SIG-M5 treated with dmso at 0.1 percent for 504 hours (cell line): ENCODE measurements around the gene HSD17B13.
A peak's percentile ranks its signal among the peaks of the same experiment; 100 is the strongest.
"Not testable (repeated sequence)": the region's sequence is repeated elsewhere in the genome, so short reads cannot be mapped to it uniquely, and the experiment has no call there.

Experiments used
- DNase-seq: peaks from one replicate; lab custom pipeline; 2025; ENCODE audit not compliant: unreplicated experiment; lab: John Stamatoyannopoulos, UW

HSD17B13 gene, protein sequence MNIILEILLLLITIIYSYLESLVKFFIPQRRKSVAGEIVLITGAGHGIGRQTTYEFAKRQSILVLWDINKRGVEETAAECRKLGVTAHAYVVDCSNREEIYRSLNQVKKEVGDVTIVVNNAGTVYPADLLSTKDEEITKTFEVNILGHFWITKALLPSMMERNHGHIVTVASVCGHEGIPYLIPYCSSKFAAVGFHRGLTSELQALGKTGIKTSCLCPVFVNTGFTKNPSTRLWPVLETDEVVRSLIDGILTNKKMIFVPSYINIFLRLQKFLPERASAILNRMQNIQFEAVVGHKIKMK

DNA sequence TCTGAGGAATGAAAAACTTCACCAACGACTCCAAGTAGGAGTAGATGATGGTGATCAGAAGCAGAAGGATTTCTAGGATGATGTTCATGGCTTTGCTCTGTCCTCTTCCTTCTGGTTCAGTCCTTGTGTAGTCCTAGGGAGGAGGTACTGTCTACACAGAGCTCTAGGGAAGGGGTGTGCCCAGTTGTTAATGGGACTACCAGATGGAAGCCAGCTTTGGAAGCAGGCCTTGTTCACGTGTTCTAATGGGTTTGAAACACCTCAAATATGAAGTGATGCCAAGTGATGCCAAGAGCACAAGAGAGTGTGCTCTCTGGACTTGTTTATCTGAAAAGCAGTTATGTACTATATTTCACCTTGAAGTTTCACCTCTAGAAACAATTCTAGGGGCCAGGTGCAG, at the start of gene HSD17B13:
TSS of gene HSD17B13 (minus strand) at position 129 of the 400 bp plus-strand sequence. CDS start at position 88, 41 bp downstream.
- DNase-seq: no peak

DNA sequence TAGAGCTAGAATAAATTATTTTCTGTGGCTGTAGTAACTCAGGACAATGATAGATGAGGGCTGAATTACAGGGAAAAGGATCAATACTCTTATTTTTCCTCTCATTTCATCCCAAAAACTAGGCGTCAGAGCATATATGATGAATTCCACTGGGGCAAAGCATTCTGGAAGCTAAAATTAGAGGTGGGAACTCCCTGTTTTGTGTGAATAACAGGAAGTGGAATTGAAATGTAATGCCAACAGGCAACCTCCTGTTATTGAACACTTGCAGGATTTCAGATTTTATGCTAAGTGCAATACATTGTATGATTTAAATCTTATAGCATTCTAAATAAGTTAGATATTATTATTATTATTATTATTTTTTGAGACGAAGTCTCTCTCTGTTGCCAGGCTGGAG, 47.4 kb upstream of the HSD17B13 start:
- DNase-seq: no peak

DNA sequence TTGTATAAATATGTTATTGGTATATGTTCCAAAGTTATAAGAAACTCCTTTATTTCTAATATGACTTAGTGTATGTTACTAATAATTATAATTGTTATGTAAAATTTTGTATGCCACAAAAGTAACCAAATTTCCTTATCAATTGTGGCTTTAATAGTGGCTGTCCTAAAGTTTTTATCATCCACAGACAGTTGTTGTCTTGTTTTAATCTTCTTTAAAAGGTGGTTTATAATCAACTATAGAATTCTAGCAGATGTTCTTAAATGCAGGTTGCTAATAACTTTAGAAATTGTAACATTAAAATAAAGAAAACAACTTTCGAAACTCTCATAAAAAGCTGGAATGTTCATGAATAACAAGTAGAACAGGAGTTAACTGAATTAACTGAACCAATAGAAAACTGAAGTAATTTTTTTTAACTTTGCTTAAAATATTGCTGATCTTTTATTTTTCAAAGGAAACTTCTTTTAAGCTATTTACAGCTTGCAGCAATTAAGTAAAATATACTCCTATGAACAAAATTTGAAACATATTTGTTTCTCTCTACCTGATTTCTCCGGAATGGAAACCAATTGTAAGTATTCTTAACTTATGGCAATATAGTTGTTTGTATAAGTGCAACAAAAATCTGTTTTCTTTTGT, 44.0 kb upstream of the HSD17B13 start:
- no peak for DNase-seq

DNA sequence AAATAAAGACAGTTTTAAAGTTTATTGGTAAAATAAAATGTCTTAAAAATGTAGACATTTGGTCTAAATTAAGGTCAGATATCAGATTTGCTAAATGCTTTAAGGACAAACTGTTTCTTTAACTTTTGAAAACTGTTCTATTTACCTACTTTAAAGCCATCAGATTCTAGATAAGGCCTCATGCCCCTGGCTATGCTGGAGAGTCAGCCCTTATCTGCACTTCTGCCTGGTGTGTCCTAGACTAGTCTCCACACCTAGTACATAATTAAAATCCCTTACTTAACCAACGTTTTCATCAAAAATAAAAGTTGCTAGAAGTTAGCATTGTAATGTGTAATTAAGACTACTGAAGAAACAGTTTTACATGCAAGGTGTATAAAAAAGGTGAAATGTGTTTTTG, 42.7 kb upstream of the HSD17B13 start:
- no peak for DNase-seq

DNA sequence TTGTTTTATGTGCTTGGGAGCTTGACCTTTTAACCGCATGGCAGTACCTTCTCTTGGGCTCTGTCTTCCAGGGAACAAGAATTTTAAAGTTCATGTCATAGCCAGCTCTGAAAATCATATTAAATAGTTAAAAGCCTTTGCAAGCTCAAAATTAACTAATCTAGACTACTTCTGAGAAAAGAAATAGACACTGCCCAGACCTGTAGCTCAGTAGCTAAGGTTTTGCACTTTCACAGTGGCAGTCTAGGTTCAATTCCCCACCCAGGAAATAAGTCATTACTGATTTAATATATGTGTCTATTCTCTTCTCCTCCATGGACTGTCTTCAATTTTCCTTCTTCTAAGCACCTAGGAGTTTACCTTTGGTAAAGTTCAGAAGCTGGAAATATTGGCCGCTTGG, 40.9 kb upstream of the HSD17B13 start:
- no peak for DNase-seq

DNA sequence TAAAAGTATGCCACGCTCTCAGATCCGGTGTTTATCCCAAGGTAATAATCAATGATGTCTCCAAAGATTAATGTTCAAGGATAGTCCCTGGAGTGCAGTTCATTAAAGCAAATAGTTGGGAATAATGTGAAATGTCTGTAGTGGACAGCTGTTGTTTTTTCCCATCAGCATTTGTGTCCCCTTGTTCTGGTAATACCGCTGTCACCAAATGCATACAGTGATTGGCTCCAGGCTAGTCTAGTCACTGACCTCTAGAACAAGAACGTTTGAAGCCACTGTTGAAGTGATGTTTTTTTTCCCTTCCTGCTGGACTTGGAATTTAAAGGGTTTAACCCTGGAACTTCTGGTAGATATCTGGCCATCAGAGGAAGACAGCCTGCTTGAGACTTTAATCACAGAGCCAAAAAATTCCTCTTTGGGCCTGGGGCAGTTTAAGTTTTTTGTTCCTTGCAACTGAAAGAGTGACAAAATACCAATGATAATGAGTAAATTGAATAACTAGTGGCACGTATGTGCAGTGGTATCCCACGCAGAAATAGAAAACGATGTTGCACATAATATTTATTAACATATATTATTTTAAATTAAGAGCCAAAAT, 37.8 kb upstream of the HSD17B13 start:
- DNase-seq: no peak

DNA sequence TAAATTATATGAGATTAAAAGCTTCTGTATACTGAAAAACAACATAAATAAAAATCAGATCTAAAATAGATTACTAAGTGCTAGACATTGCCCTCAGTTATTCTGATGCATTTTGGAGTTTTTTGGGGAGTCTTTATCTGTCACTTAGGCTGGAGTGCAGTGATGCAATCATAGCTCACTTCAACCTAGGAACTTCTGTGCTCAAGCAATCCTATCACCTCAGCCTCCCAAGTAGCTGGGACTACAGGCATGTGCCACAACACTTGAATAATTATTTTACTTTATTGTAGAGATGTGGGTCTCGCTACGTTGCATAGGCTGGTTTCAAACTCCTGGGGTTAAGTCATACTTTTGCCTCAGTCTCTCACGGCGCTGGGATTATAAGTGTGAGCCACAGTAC, 36.6 kb upstream of the HSD17B13 start:
- no peak for DNase-seq

DNA sequence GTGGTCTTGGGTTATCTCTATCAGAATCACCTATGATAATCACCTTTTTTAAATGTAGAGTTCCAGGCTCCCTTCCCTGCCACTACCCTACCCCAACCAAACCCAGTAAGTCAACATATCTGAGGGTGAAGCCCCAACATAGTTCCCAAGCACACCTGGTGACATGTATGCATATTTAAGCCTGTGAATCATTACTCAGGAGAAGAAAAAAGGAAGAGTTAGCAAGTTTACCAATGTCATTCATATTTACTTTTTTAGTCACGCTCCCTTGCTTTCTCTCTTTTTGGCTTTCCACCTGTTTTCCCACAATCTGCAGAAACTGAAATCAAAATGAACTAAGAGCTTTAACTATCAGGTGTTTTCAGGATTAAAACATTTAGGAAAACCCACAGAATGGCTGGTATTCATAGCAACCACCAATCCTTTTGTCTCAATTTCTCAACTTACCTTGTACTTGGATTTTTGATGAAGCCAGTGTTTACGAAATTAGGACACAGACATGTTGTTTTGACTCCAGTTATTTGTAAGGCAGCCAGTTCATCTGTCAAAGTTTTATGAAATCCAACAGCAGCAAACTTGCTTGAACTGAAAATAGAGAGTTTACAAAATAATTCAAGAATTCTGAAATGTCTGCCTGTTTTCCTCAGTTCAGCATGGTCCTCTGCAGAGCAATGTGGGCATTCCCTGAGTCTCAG, 34.3 kb upstream of the HSD17B13 start:
- DNase-seq: no peak

DNA sequence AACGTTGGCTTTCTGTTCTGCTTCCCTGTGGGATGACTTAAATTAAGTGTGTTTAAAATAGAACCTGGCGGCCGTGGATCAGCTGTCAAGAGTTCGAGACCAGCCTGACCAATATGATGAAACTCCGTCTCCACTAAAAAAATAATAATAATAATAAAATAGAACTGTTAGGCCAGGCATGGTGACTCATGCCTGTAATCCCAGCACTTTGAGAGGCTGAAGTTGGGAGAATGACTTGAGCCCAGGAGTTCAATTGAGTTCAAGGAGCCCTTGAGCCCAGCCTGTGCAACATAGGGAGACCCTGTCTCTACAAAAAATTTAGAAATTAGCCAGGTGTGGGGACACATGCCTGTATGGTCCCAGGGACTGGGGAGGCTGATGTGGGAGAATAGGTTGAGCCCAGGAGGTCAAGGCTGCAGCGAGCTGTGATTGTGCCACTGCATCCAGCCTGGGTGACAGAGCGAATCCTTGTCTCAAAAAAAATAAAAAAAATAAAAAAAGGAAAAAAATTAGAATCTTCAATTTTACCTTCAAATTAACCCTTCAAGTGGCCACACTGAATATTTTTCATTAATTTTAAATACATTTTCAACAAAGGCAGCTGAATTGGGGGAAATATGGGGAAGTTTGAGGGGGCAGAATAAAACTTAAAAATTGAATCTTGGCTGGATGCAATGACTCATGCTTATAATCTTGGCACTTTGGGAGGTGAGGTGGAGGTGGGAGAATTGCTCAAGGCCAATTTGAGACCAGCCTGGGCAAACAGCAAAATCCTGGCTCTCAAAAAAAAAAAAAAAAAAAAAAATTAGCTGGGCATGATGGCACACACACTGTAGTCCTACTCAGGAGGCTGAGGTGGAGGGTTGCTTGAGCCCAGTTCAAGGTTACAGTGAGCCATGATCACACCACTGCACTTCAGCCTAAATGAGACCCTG, 31.8 kb upstream of the HSD17B13 start:
- DNase-seq: no peak

DNA sequence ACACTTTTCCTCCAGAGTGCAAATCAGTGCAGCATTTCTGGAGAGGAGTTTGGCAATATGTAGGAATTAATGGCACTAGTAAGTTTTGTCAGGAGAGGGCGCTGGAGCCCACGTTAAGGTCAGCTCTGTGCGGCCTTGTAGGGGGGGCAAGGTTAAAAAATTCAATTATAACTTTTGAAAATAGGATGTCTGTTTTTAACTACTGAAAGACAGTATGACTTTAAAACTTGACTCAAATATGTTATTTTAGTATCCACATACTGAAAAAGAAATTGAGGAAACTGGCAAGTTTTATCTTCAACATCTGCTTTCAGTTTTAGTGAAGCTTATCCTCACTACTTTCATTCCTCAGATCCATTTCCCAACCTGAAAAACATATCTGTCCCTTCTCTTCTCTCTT, 30.9 kb upstream of the HSD17B13 start:
- peak; percentile 20 for DNase-seq

DNA sequence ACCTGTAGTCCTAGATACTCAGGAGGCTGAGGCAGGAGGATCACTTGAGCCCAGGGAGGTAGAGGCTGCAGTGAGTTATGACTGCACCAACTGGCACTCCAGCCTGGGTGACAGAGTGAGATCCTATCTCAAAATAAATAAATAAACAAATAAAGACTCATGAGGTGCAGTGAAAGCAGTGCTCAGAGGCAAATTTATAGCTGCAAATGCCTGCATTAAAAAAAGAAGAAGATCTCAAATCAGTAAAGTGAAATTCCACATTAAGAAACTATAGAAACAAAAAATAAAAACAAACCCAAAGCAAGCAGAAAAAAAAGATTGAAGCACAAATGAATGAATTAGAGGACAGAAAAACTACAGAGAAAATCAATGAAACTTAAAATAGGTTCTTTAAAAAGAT, 22.5 kb upstream of the HSD17B13 start:
- DNase-seq: no peak

DNA sequence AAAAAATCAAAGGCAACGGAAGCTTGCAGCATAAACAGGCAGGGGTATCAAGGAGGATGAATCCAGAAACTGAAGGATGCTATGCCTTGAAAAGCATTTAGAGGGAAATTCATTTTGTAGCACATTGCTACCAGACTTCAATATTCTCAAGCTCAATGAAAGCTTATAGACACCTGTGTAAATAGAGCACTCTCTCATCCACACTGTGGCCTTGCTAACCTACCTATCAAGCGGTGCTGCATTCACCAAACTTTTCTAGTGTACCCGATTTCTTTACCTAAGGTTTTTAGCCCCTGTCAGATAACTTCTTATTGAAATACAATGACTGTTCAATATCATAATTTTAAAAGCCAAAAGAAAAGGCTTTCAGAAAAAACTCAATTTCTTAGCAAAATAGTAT, 20.2 kb upstream of the HSD17B13 start:
- DNase-seq: no peak

DNA sequence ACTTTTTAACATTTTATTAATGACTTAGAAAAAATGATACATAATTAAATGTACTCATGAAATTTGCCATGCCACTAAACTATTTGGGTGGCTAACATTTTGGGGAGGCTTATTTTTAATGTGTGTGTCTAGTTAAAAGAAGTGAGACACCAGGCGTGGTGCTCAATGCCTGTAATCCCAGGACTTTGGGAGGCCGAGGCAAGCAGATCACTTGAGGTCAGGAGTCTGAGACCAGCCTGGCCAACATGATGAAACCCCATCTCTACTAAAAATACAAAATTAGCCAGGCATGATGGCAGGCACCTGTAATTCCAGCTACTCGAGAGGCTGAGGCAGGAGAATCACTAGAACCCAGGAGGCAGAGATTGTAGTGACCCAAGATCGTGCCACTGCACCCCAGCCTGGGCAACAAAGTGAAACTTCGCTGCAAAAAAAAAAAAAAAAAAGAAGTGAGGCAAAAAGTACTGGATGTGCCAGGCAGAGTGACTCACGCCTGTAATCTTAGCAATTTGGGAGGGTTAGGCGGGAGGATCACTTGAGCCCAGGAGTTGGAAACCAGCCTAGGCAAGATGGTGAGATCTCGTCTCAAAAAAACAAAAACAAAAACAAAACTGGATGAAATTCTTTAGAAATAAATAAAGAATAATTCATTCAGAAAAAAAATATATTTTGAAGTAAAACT, 19.4 kb upstream of the HSD17B13 start:
- not testable (repeated sequence) for DNase-seq

DNA sequence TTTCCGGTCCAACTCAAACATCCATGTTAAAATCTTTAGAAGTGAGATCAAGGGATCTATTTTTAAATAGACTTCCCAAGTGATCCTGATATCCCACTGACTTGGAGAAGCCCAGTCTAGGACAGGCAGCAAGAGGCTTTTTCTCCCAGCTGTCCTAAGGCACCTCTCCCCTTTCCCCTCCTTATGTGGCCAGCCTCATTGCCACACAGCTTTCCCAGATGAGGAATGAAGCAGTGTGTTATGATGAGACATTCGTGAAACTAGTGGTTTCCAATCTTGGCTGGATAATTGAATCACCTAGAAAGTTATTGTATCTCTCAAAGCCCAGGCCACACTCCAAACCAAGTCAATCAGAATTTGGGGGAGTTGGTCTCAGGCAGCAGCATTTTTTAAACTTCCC, 16.8 kb upstream of the HSD17B13 start:
- no peak for DNase-seq

DNA sequence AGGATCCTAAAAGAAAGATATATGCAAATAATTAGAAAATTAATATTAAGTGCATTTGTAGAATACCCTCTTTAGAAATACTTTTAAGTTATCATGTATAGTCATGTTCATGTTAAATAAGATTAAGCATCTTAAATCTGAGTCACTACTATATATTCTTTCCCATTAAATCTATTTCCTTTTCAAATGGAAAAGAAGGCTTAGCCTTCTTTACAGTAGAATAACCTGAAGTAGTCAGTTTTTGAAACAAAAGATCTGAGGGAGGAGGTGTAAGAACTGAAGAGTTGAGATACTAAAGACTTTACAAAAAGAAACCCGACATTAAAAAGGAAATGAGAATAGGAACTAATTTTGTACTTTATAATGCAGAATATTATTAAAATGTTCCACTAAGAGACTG, 14.7 kb upstream of the HSD17B13 start:
- no peak for DNase-seq

DNA sequence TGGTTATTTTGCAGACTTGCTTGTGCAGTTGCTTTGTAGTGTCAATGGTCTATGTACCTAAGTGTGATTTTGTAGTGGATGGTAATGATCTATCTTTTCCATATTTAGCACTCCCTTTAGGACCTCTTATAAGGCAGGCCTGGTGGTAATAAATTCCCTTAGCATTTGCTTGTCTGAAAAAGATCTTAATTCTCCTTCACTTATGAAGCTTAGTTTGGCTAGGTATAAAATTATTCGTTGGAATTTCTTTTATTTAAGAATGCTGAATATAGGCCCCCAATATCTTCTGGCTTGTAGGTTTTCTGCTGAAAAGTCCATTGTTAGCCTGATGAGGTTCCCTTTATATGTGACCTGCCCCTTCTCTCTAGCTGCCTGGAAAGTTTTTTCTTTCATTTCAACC, 10.6 kb upstream of the HSD17B13 start:
- DNase-seq: no peak

DNA sequence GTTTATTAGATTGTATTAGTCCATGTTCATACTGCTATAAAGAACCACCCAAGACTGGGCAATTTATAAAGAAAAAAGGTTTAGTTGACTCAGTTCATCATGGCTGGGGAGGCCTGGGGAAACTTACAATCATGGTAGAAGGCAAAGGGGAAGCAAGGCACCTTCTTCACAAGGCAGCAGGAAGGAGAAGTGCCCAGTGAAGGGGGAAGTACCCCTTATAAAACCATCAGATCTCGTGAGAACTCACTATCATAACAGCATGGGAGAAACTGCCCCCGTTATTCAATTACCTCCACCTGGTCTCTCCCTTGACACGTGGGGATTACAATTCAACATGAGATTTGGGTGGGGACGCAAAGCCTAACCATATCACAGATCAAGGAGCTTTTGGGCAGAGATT, 8.1 kb upstream of the HSD17B13 start:
- DNase-seq: no peak

DNA sequence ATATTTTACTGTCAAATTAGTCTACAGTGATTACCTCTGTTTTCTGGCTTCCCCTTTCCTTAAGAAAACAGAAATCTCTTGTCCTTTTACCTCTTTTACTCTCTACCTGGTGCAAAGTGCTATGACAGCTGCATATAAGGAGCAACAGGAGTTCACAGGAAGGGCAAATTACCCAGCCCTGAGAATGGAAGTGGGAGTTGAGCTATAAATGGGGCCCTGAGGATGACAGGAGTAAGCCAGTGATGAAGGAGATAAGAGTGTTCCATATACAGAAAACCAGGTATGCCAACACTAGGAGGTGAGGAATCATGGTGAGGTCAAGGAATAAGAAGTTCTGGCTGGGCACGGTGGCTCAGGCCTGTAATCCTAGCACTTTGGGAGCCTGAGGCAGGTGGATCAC, 4.5 kb upstream of the HSD17B13 start:
- no peak for DNase-seq

DNA sequence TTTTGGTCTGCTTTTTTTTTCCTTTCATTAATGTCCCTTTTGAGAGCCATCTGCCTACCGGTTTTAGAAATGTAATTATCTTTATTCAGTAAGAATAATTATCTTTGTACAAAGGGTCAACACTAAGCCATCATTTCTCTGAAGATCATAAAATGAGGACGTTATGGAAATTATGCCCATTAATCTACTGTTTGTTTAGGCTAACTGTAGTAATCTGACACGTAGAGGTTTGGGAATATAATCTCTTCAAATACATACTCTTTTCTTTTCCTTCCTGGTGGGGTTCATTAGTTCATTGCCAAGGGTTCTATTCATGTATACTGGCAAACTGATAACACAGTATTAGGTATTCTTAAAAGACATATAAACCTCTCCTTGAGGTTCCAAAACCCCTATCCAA, 3.8 kb upstream of the HSD17B13 start:
- no peak for DNase-seq

DNA sequence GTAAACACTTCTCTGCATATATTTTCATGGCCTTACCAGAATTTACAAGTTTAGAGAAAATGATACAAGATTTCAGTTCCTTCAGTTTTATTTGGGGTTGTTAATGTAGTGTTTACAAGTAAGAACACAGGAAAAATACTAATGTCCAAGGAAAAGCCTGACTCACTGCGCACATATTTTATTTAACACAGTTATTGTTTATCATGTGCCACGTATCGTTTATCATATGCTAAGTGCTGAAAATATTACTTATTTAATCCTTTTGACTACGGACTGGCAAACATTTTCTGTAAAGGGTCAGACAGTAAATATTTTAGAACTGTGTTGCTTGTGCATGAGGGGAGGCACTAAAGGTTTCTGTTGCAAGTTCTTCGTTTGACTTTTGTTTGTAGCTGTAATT, 794 bp downstream of the HSD17B13 start:
- DNase-seq: no peak
